PC-3 (cell line): Measurements from ENCODE around the gene CSTPP1. TPM values are rescaled to one million over a fixed set of nuclear protein-coding genes. Genes with fewer than 3 reads are reported as not detected.

ENCODE experiments used
- ATAC-seq: fragments of 200-7000 bp; cut with Tn5 transposase; 2 replicates; pipeline ENCODE4 v1.9.1; 2020; ENCODE audit warnings: mild to moderate bottlenecking, moderate library complexity
- BruUV-seq: library from RNA; stranded (reverse); fragments of 400-500 nt; replicated peaks from 2 replicates; lab custom pipeline; 2021; lab: Mats Ljungman, UMichigan
- CTCF ChIA-PET: fragments of 300-600 bp; sonication (Branson Sonifier 250); formaldehyde crosslinking; loops from one replicate; lab custom pipeline; 2022; ENCODE audit warnings: antibody characterized with exemption; lab: Charles Lee
- POLR2A ChIA-PET: fragments of 300-600 bp; sonication (Branson Sonifier 250); formaldehyde crosslinking; loops from one replicate; lab custom pipeline; 2022; ENCODE audit warnings: antibody characterized with exemption; ENCODE audit not compliant: unreplicated experiment; lab: Charles Lee
- DNase-seq: peaks from one replicate; pipeline ENCODE4 v3.0.0-alpha.2; 2015
- H2AFZ ChIP-seq: fragments of 300-600 bp; sonication (generic); 2 replicates; pipeline ENCODE4 v1.6.0; 2016; ENCODE audit warnings: antibody characterized with exemption, low read length
- H3F3A ChIP-seq: fragments of 300-600 bp; sonication (generic); one replicate; pipeline ENCODE4 v1.6.0; 2017; ENCODE audit warnings: antibody characterized with exemption, low read length, control low read depth, mild to moderate bottlenecking; ENCODE audit not compliant: unreplicated experiment
- H3K27ac ChIP-seq: fragments of 300-600 bp; sonication (generic); 2 replicates; pipeline ENCODE4 v1.5.1; 2016; ENCODE audit warnings: mild to moderate bottlenecking, low read length
- H3K27me3 ChIP-seq: fragments of 300-600 bp; sonication (generic); 2 replicates; pipeline ENCODE4 v1.6.1; 2016; ENCODE audit warnings: low read length, mixed read lengths
- H3K36me3 ChIP-seq: fragments of 300-600 bp; sonication (generic); 2 replicates; pipeline ENCODE4 v1.6.1; 2016; ENCODE audit warnings: low read depth, mixed run types, low read length, mixed read lengths
- H3K4me1 ChIP-seq: fragments of 300-600 bp; sonication (generic); 2 replicates; pipeline ENCODE4 v1.5.1; 2016; ENCODE audit warnings: low read length; ENCODE audit not compliant: insufficient read depth
- H3K4me2 ChIP-seq: fragments of 300-600 bp; sonication (generic); 2 replicates; pipeline ENCODE4 v1.6.0; 2016; ENCODE audit warnings: low read length
- H3K4me3 ChIP-seq: fragments of 300-600 bp; sonication (generic); 2 replicates; pipeline ENCODE4 v1.5.1; 2016; ENCODE audit warnings: mild to moderate bottlenecking, low read length, mixed read lengths
- H3K79me2 ChIP-seq: fragments of 300-600 bp; sonication (generic); 2 replicates; pipeline ENCODE4 v1.6.1; 2017; ENCODE audit warnings: low read length, mixed read lengths
- H3K9ac ChIP-seq: fragments of 300-600 bp; sonication (generic); 2 replicates; pipeline ENCODE4 v1.6.0; 2016; ENCODE audit warnings: mild to moderate bottlenecking, low read length
- H3K9me2 ChIP-seq: fragments of 300-600 bp; sonication (generic); replicated peaks from 2 replicates; pipeline ENCODE4 v1.6.1; 2016; ENCODE audit warnings: mixed run types, low read length, mixed read lengths
- H3K9me3 ChIP-seq: fragments of 300-600 bp; sonication (generic); 2 replicates; pipeline ENCODE4 v1.6.1; 2016; ENCODE audit warnings: low read length, mixed read lengths
- H4K20me1 ChIP-seq: fragments of 300-600 bp; sonication (generic); 2 replicates; pipeline ENCODE4 v1.6.1; 2016; ENCODE audit warnings: low read length, mixed read lengths
- CTCF ChIP-seq: fragments of 300-600 bp; sonication (generic); conservative IDR thresholded peaks from 2 replicates; pipeline ENCODE4 v1.5.1; 2017; ENCODE audit warnings: antibody characterized with exemption, low read depth, mild to moderate bottlenecking, low read length
- EZH2 ChIP-seq: fragments of 300-600 bp; sonication (generic); IDR thresholded peaks from one replicate; pipeline ENCODE4 v1.6.1; 2017; ENCODE audit warnings: antibody characterized with exemption, mild to moderate bottlenecking, low read length; ENCODE audit not compliant: unreplicated experiment
- EZH2phosphoT487 ChIP-seq: fragments of 300-600 bp; sonication (generic); IDR thresholded peaks from 2 replicates; pipeline ENCODE4 v1.6.1; 2018; ENCODE audit warnings: mild to moderate bottlenecking, antibody characterized with exemption, low read length, borderline replicate concordance
- intact Hi-C: fragments of 100-400 bp; cut with micrococcal nuclease; formaldehyde crosslinking; loops from 2 replicates; pipeline ENCODE4 v1.9.0; 2023
- total RNA-seq: library from RNA; depleted of rRNA; stranded (reverse); fragments of >200 nt; gene quantifications from 2 replicates; pipeline ENCODE4 v1.2.3, GENCODE V29; 2014

The CSTPP1 gene
- total RNA-seq, 1 experiment from 2014 or later: 21.7 TPM

GRCh38 chr11:47180006-47180787 lies 243.6 kb downstream of the CSTPP1 start:
- ChIA-PET CTCF (interaction anchor here (0.6 to 1.4 kb wide), 3 partner anchors 34 to 264 kb away, joined by 3 to 7 read pairs (median 7); partner anchors contain the start of gene DDB2), POLR2A (no interaction called here)
- intact Hi-C loops: no loop called here

GRCh38 chr11:47181271-47181670 lies 244.7 kb downstream of the CSTPP1 start:
- Histone ChIP-seq H3F3A (no peaks in the 10 kb centered on the region), H3K9ac (no peak overlapping the region), H3K79me2 (peaks cover 45% of the 10 kb centered on the region), H2AFZ (no peak overlapping the region), H3K9me3 (no peaks in the 10 kb centered on the region), H3K27ac (no peak overlapping the region), H3K36me3 (peaks cover 12% of the 10 kb centered on the region; the same call in 1 of the 2 replicates), H3K27me3 (no peaks in the 10 kb centered on the region), H4K20me1 (no peaks in the 10 kb centered on the region), H3K4me3 (no peak overlapping the region), H3K9me2 (no peaks in the 10 kb centered on the region), H3K4me1 (0 out of 2 replicates have a peak, but pooled peaks cover 10% of the 10 kb centered on the region), H3K4me2 (no peak overlapping the region)
- ATAC-seq: no peak
- POLR2A ChIA-PET: no interaction called here
- CTCF ChIA-PET: no interaction called here
- no peak for TF ChIP-seq CTCF
- no peak for TF ChIP-seq EZH2
- no peak for TF ChIP-seq EZH2phosphoT487
- no TSS peak for BruUV-seq
- no peak for DNase-seq
- intact Hi-C loops: no loop called here

More at GRCh38 chr11:47180006-47180787, 243.6 kb downstream of the CSTPP1 start:
- DNase-seq (no peak), ATAC-seq (no peak)
- BruUV-seq: no TSS peak
- peaks cover 47% of the 10 kb centered on the region for H3K79me2 ChIP-seq
- no peaks in the 10 kb centered on the region for H3K27me3 ChIP-seq
- 0 out of 2 replicates have a peak, but pooled peaks cover 16% of the 10 kb centered on the region for H3K4me1 ChIP-seq
- H3K4me3 ChIP-seq: no peak overlapping the region
- H3K9ac ChIP-seq: no peak overlapping the region
- no peaks in the 10 kb centered on the region for H3K9me3 ChIP-seq
- no peak overlapping the region for H3K4me2 ChIP-seq
- H3K9me2 ChIP-seq: no peaks in the 10 kb centered on the region
- peaks cover 12% of the 10 kb centered on the region; the same call in 1 of the 2 replicates for H3K36me3 ChIP-seq
- H4K20me1 ChIP-seq: no peaks in the 10 kb centered on the region
- no peaks in the 10 kb centered on the region for H3F3A ChIP-seq
- no peak overlapping the region for H3K27ac ChIP-seq
- no peak overlapping the region for H2AFZ ChIP-seq
- TF ChIP-seq EZH2phosphoT487: no peak
- TF ChIP-seq CTCF: no peak
- no peak for TF ChIP-seq EZH2

GRCh38 chr11:47182380-47182779 lies 245.8 kb downstream of the CSTPP1 start:
- Histone ChIP-seq H4K20me1 (no peaks in the 10 kb centered on the region), H3K79me2 (peaks cover 46% of the 10 kb centered on the region), H3K27ac (no peak overlapping the region), H3K4me2 (no peak overlapping the region), H3K4me3 (no peak overlapping the region), H3K9me2 (no peaks in the 10 kb centered on the region), H3K9ac (no peak overlapping the region), H2AFZ (no peak overlapping the region), H3K27me3 (no peaks in the 10 kb centered on the region), H3K4me1 (0 out of 2 replicates have a peak, but pooled peaks cover 10% of the 10 kb centered on the region), H3K9me3 (no peaks in the 10 kb centered on the region), H3F3A (no peaks in the 10 kb centered on the region), H3K36me3 (peaks cover 12% of the 10 kb centered on the region; the same call in 1 of the 2 replicates)
- intact Hi-C loops: no loop called here
- ATAC-seq: no peak
- no TSS peak for BruUV-seq
- ChIA-PET CTCF (no interaction called here), POLR2A (no interaction called here)
- TF ChIP-seq EZH2phosphoT487 (no peak), EZH2 (no peak), CTCF (no peak)
- no peak for DNase-seq
